Measurements from ENCODE around the gene ZNF638.
"Not testable (repeated sequence)": the region's sequence is repeated elsewhere in the genome, so short reads cannot be mapped to it uniquely, and the experiment has no call there.

The ZNF638 gene

GRCh38 chr2:71419976-71420375 is 88.4 kb downstream of the ZNF638 start:
- H3K27ac ChIP-seq: no peak overlapping the region
- no peak for TF ChIP-seq ZFX (IDR thresholded peaks at IDR 0.05)
- TF ChIP-seq, protein P1, sequence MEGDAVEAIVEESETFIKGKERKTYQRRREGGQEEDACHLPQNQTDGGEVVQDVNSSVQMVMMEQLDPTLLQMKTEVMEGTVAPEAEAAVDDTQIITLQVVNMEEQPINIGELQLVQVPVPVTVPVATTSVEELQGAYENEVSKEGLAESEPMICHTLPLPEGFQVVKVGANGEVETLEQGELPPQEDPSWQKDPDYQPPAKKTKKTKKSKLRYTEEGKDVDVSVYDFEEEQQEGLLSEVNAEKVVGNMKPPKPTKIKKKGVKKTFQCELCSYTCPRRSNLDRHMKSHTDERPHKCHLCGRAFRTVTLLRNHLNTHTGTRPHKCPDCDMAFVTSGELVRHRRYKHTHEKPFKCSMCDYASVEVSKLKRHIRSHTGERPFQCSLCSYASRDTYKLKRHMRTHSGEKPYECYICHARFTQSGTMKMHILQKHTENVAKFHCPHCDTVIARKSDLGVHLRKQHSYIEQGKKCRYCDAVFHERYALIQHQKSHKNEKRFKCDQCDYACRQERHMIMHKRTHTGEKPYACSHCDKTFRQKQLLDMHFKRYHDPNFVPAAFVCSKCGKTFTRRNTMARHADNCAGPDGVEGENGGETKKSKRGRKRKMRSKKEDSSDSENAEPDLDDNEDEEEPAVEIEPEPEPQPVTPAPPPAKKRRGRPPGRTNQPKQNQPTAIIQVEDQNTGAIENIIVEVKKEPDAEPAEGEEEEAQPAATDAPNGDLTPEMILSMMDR (conservative IDR thresholded peaks at IDR 0.05): no peak

GRCh38 chr2:71422786-71423185 is 91.2 kb downstream of the ZNF638 start:
- no peak for TF ChIP-seq ZFX (IDR thresholded peaks at IDR 0.05)
- TF ChIP-seq, protein P1 (conservative IDR thresholded peaks at IDR 0.05): no peak
- no peak overlapping the region for H3K27ac ChIP-seq

GRCh38 chr2:71423817-71424420 is 92.3 kb downstream of the ZNF638 start:
- no peak overlapping the region for H3K27ac ChIP-seq
- no peak for TF ChIP-seq ZFX (IDR thresholded peaks at IDR 0.05)
- TF ChIP-seq, protein P1 (conservative IDR thresholded peaks at IDR 0.05): no peak

DNA sequence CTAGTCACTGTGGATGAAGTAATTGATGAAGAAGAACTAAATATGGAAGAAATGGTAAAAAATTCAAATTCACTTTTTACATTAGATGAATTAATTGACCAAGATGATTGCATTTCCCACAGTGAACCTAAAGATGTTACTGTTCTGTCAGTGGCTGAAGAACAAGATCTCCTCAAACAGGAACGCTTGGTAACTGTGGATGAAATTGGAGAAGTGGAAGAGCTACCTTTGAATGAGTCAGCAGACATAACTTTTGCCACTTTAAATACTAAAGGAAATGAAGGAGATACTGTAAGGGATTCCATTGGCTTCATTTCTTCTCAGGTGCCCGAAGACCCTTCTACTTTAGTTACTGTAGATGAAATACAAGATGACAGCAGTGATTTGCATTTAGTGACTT is 95.1 kb downstream of the ZNF638 start:
- TF ChIP-seq, protein P1 (conservative IDR thresholded peaks at IDR 0.05): no peak
- no peak for TF ChIP-seq ZFX (IDR thresholded peaks at IDR 0.05)
- H3K27ac ChIP-seq: no peak overlapping the region

GRCh38 chr2:71428472-71429383 is 97.1 kb downstream of the ZNF638 start:
- TF ChIP-seq ZFX (IDR thresholded peaks at IDR 0.05): no peak
- TF ChIP-seq, protein P1 (conservative IDR thresholded peaks at IDR 0.05): no peak
- H3K27ac ChIP-seq: no peak overlapping the region

DNA sequence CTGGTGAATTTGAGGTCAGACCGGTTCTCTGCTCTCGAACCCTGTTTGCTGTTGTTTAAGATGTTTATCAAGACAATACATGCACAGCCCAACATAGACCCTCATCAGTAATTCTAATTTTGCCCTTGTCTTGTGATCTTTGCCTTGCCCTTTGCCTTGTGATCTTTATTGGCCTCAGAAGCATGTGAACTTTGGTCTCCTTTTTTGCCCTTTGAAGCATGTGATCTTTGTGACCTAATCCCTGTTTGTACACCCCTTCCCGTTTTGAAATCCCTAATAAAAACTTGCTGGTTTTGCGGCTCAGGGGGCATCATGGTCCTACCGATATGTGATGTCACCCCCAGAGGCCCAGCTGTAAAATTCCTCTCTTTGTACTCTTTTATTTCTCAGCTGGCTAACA is 113.6 kb downstream of the ZNF638 start:
- H3K27ac ChIP-seq: not testable (repeated sequence)

GRCh38 chr2:71446505-71446904 is 114.9 kb downstream of the ZNF638 start:
- H3K27ac ChIP-seq: no peak overlapping the region
- TF ChIP-seq ZFX (IDR thresholded peaks at IDR 0.05): no peak
- TF ChIP-seq, protein P1 (conservative IDR thresholded peaks at IDR 0.05): no peak

Data from C4-2B (cell line).